A549 treated with CORT108297 at 1 μM for 4 hours (cell line): ENCODE measurements around the gene KCNC1. TPM values are rescaled to one million over a fixed set of nuclear protein-coding genes. Genes with fewer than 3 reads are reported as not detected.

Experiments used
- total RNA-seq: library from RNA; stranded (reverse); fragments of 200-300 nt; extraction: Qiagen RNA extraction; gene quantifications from 5 replicates; pipeline ENCODE4 v1.2.3, GENCODE V29; 2022

KCNC1 gene
- total RNA-seq: 0.03 to 0.14 TPM (median 0.06 TPM) in 5 replicates

DNA sequence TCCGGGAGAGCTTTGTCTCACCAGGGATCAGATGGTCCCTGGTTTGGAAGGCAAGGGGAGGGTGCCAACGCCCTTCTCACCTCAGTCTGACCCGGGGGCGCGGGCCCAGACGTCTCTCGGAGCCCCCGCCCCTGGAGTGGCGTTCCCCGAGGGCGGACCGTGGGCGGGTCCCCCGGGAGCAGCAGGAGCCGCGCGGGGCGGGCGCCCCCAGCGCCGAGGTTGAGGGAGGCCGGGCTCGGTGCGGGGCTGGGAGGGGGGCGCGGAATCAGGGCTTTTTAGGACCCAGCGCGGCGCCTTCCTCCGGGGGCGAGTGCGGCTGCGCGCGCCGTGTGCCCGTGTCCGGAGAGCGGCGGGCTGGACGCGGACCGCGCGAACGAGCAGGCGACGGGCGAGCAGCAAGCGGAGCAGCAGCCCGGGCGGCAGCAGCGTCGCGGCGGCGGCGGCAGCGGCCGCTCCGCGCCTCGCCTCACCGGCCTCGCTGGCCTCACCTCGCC lies at the start of gene KCNC1:
Gene KCNC1 (plus strand): TSS at position 364 of the 494 bp plus-strand sequence. CDS start 1,222 bp downstream, outside the sequence.

DNA sequence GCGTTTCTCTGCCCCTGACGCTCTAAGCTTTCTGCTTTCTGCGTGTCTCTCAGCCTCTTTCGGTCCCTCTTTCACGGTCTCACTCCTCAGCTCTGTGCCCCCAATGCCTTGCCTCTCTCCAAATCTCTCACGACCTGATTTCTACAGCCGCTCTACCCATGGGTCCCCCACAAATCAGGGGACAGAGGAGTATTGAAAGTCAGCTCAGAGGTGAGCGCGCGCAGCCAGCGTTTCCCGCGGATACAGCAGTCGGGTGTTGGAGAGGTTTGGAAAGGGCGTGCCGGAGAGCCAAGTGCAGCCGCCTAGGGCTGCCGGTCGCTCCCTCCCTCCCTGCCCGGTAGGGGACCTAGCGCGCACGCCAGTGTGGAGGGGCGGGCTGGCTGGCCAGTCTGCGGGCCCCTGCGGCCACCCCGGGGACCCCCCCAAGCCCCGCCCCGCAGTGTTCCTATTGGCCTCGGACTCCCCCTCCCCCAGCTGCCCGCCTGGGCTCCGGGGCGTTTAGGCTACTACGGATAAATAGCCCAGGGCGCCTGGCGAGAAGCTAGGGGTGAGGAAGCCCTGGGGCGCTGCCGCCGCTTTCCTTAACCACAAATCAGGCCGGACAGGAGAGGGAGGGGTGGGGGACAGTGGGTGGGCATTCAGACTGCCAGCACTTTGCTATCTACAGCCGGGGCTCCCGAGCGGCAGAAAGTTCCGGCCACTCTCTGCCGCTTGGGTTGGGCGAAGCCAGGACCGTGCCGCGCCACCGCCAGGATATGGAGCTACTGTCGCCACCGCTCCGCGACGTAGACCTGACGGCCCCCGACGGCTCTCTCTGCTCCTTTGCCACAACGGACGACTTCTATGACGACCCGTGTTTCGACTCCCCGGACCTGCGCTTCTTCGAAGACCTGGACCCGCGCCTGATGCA lies 15.3 kb upstream of the KCNC1 start, which contains the start of gene MYOD1:
Gene MYOD1 (plus strand): TSS at position 544 of the 910 bp plus-strand sequence. CDS start 212 bp downstream, at position 756.

Other genes starting within 250 kb of the KCNC1 start
- 0.59 to 1.5 TPM (median 1.0 TPM) in 5 replicates for gene USH1C, start 190.4 kb upstream of the KCNC1 start, total RNA-seq
- gene OTOG, start 187.5 kb upstream of the KCNC1 start, total RNA-seq: not detected in 5 replicates
- not detected in 5 replicates for gene MYOD1, start 15.2 kb upstream of the KCNC1 start, total RNA-seq